GM19099 (cell line): ENCODE measurements around the gene SPATA31D1.
"Not testable (repeated sequence)": the region's sequence is repeated elsewhere in the genome, so short reads cannot be mapped to it uniquely, and the experiment has no call there.

ENCODE experiments used
- POLR2A ChIP-seq: IDR thresholded peaks from 3 replicates; pipeline ENCODE4 v1.6.1; 2011; ENCODE audit warnings: low read depth; ENCODE audit not compliant: insufficient read length; ENCODE audit errors: extremely low read depth

Gene SPATA31D1

DNA sequence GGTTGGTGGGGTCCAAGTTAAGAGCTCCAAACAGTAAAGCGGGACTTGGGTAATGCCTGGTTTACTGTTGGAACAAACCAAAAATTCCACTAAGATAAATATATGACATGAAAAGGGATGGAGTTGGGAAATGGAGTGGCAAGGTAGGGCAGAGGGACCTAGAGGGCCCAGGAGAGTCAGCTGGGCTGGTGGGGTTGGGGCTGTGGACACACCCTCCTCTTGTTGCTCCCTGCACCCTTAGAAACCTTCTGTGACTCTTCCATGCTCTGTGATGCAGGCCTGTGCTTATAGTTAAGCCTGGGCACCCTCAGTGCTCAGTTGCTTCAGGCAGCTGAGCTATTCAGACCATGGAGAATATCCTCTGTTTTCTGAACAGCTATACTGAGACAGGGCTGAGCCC lies at the start of gene SPATA31D1:
Gene SPATA31D1 (plus strand): TSS at position 301 of the 400 bp plus-strand sequence. CDS start 47 bp downstream, at position 348.
- TF ChIP-seq POLR2A = not testable (repeated sequence)

DNA sequence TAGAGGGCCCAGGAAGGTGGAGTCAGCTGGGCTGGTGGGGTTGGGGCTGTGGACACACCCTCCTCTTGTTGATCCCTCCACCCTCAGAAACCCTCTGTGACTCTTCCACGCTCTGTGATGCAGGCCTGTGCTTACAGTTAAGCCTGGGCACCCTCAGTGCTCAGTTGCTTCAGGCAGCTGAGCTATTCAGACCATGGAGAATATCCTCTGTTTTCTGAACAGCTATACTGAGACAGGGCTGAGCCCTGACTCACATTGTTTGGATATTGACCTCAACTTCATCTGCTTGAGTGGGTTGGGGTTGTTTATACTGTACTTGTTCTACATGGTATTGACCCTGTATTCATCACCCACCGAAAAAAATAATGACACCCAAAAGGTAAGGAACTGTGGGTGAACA lies 45.2 kb upstream of the SPATA31D1 start, which contains the start of gene SPATA31D3:
Gene SPATA31D3 (plus strand): TSS at position 108 of the 400 bp plus-strand sequence. CDS start 86 bp downstream, at position 194.
- TF ChIP-seq POLR2A = not testable (repeated sequence)

DNA sequence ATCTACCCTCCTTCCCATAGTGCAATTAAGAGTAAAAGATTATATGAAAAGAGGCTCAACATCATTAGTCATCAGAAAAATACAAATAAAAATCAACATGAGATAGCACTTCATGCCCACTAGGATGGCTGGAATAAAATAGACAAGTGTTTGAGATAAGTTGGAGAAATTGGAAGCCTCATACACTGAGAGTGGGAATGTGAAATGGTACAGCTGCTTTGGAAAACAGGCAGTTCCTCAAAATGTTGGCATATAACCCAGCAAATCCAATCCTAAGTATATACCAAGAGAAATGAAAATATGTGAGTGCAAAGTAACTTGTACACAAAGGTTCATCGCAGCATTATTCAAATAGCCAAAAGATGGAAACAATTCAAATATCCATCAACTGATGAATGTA lies 35.5 kb upstream of the SPATA31D1 start:
- TF ChIP-seq POLR2A = no peak

DNA sequence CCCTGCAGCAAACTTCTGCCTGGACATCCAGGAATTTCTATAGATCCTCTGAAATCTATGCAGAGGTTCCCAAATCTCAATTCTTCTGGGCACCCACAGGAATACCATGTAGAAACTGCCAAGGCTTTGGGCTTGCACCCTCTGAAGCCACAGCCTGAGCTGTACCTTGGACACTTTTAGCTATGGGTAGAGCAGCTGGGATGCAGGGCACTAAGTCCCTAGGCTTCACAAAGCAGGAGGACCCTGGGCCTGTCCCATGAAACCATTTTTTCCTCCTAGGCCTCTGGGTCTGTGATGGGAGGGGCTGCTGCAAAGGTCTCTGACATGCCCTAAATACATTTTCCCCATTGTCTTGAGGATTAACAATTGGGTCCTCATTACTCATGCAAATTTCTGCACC lies 32.9 kb upstream of the SPATA31D1 start:
- no peak for TF ChIP-seq POLR2A

DNA sequence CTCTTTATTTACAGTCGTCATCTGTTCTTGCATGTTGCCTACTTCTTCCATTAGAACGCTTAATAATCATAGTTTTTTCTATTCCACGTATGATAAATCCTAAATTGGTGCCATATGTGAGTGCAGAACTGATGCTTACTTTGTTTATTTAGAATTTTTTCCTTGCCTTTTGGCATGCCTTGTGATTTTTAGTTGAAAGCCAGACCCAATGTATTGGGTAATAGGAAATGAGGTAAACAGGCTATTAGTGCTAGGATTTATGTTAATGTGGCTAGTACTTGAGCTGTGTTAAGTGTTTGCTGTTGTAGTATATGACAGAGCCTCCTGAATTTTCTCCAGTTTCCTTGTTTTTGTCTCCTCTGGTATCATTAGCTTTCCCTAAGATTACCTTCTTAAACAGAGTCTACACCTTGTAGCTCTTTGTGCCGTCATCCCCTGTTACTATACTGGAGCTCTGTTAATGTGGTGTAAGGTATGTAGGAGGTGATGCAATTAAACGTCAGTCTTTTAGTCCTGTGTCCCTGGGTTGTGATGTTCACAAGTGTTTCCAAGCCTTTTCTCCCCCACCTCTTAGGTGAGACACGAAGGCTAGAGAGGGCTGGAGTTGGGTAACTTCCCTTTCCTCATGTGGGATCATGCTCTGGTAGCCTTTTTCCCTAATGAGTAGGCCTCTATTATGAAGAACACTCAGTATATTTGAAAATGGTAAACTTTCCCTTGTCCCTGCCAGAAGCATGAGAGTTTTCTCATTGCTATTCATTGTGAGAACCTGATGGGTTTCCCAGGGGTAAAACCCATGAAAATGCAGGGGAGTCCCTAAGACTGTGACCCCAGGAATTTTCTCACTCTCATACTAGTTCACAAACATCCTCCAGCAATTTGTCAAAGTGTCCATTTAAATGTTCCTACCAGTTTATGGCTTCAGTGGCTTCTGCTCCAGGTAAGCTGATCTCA lies 24.1 kb upstream of the SPATA31D1 start:
- TF ChIP-seq POLR2A = no peak

DNA sequence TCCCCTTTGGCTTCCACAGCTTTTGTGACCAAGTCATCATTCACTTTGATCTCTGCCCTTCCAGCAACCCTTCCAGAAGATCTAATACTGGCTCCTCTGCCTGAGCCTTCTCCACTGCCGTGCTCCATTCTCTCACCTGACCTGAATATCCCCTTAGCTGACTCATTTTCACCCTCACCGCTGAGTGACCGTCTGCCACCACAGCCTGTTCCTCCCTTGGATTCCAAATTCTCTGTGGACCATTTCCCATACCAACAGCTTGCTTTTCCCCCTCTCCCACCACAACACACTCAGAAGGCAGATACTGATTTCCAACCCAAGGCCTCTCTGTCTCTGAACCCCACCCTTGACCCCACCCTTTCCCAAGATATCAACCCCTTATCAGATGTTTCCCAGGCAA lies 20.5 kb upstream of the SPATA31D1 start:
- TF ChIP-seq POLR2A = no peak

DNA sequence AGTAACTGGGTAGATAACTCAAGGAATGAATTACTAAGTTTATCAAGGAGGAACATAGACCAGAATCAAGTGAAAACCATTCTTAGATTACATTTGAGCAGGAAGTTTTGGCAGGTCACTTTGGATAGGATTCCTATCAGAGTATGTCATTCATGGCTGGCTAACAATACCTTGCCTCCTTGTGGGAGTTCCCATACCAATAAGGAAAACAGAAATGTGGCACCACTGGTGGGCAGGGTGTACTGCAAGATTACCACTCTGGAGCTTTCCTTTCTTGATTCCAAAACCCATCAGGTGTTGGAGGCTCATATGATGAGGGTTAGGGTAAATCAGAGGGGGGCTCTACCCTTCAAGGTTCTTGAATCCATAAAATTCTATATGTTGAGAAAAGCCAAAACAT lies 18.6 kb upstream of the SPATA31D1 start:
- TF ChIP-seq POLR2A = no peak

DNA sequence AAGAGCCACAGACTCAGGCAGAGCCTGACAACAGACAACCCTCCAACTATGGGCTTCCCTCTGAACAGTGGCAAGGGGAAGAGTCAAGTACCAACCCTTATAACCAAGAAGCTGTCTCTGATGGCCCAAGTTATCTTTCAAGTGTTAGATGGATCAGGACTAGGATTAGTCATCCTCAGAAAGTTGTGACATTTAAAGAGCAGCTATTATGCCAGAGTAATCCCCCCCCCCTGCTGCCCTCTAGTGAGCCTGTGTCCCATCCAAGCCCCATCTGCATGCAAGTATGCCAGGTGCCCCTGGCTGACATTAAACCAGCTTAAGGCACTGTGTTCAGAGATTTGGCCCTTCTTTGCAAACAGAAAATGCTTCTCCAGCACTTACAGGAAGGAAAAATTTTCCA lies 16.8 kb upstream of the SPATA31D1 start:
- TF ChIP-seq POLR2A = no peak

DNA sequence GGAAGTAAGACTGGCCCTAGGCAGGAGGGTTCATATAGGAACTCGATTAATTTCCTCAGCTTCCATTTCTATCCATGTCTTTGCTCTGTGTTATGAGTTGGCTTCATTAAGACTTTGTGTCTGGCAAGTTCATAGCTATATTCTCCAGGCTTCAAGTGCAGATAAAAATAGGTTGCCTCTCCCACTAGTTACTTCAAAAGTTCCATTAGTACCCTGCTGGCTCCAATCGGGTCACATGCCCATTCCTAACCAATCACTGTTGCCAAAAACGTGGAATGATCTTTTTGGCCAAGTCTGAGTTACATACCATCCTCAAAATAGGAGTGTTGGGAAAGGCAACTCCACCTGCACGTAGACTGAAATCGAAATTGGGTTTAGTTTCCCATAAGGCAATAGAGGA lies 13.8 kb upstream of the SPATA31D1 start:
- no peak for TF ChIP-seq POLR2A

DNA sequence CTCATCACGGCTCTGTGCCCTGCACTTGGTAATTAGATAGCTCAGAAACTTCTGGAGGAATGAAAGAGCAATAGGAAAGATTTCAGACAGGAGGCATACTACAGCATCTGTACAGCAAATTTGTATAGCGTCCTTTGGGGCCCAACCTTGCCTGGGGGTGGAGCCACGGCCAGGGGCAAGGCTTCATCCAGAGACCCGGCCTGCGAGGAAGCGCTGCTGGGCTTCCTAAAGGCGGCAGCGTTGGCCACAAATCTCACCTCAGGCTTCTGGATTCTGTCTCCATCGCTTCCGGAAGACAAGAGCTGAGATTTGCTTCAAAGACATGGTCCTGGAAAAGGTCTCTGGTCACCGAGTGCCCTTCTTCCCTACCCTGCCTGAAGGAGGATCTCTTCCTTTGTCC lies 12.2 kb upstream of the SPATA31D1 start:
- no peak for TF ChIP-seq POLR2A

DNA sequence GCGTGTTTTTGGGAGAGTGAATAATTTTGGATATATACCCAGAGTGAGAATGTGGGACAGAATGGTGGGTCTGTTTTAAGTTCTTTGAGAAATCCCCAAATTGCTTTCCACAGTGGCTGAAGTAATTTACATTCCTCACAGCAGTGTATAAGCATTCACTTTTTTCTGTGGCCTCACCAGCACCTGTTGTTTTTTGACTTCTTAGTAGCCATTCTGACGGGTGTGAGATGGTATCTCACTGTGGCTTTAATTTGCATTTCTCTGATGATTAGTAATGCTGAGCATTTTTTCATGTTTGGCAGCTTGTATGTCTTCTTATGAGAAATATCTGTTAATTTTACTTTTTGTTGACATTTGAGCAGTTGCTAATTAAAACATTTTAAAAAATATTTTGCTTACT lies 9.4 kb upstream of the SPATA31D1 start:
- TF ChIP-seq POLR2A = no peak

DNA sequence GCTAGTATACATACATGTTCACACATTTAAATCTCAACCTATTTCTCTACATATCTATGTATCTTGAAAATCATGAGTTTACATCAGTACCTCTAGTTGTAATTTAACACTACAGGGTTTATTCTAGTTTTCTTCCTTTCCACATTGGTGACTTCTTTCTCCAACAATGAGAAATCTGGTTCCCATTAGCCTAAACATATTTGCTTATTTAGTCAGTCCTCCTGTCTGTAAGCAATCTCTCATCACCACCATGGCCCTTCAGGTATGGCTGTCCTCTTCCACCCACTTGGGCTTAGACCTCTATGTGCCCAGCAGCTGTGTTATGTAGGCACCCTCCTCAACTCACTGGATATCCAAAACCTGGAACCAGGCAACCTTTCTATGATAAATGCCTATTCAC lies 8.0 kb upstream of the SPATA31D1 start:
- TF ChIP-seq POLR2A = no peak

DNA sequence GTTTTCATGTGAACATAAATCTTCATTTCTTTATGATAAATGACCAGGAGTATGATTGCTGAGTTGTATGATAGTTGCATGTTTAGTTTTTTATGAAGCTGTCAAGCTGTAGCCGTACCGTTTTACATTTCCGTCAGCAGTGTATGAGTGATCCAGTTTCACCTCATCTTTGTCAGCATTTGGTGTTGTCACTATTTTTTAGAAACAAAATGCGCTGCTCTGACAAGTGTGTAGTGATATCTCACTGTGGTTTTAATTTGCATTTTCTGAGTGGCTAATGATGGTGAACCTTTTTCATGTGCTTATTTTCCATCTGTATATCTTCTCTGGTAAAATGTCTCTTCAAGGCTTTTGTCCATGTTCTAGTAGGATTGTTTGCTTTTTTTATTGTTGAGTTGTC lies 6.7 kb upstream of the SPATA31D1 start:
- TF ChIP-seq POLR2A = no peak

DNA sequence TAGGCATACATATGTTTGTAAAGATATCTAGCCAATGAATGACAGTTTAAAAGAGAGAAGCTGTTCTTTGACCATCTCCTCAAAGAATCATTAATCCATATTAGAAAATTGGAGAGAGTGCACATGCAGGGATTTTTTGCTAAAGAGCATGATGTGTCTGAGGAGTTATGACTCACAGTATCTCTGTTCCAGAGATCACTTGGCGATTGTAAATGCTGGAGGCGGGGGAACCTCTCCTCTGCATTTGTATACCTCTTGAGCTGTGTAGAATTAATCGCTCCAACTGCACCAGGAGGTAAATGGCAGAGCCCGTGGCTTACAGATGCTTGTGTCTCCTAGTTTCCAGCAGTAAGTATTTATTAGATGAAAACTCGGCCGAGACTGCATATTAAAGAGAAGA lies 3.6 kb upstream of the SPATA31D1 start:
- no peak for TF ChIP-seq POLR2A

DNA sequence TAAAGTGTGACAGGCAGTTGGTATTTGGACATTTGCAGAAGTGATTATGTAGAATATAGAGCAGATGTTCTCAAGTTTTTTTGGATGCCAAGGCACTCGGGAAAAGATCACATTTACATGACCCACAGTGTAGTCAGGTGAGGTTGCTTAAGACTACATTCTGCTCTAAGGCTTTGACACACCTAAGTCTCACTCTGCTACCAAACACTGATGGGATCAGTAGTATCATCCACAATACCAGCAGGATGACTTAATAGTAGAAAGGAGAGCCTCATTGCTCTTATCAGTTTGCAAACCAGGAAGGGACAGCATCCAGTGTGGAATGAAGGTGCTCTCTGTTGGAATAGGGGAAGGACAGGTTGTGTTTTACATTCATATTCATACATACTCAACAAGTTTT lies 2.5 kb upstream of the SPATA31D1 start:
- TF ChIP-seq POLR2A = no peak

DNA sequence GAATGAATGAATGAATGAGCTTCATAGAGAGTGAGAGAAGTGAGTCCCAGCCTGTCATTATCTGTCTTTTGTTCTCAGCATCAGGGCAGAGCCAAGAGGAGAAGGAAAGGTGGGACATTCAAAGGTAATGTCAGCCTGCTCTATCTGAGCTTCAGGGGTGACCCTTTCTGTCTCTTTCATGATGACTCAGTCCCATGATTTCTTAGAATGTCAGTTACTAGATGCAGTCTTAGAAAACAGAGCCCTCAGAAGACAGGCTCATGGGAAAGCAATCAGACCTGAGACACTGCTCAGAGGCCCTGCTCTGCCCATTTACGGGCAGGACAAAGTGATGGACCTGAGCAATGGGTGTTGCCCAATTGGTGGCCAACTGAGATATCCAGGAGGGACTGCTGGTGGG lies 1.1 kb downstream of the SPATA31D1 start:
- TF ChIP-seq POLR2A = no peak

DNA sequence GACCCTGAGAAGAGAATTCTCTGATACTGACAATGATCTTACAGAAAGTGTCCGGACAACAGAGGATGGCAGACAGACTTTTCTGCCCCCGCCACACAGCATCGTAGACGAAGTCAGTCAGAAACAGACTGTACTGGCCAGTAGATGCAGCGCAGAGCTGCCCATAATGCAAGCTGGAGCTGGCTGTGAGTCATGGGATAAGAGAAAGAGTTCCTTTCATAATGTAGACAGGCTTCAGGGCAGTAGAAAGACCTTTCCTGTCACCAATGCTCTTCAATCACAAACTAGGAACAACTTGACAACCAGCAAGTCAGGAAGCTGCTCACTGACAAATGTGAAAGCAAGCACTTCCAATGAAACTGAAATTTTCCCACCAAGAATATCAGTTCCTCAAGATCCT lies 5.1 kb downstream of the SPATA31D1 start:
- no peak for TF ChIP-seq POLR2A

DNA sequence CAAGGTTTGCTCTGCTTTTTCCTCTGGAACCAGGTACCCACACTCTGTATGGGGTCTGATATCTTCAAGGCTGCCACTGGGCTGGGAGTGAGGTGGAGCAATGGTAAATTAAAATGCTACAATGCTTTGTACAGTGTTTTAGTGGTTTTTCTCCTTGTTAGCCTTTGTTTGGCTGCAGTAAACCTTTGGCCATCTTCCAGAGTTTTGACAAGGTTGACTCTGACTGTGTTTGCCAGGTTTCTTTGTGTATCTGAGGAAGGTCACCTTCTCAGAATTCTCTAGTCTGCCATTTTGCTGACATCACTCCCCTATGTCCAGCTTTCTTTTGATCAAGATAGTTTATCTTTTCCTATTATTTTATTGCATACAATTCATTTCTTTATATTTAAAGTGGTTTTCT lies 11.2 kb downstream of the SPATA31D1 start:
- TF ChIP-seq POLR2A = no peak
